Measurements from ENCODE around the gene LIN7A.
"Not testable (repeated sequence)": the region's sequence is repeated elsewhere in the genome, so short reads cannot be mapped to it uniquely, and the experiment has no call there.

The LIN7A gene

GRCh38 chr12:80895240-80895639, 42.5 kb downstream of the LIN7A start:
- no peak for TF ChIP-seq CTCF (IDR thresholded peaks at IDR 0.05; ENCODE audit: low read depth, low read length, missing control alignments)
- DNase-seq: no peak
- in situ Hi-C loops (cut with HindIII; ENCODE audit: low pct_ligation_motif_present, low sequenced_read_pairs): no loop called here
- H3K27me3 ChIP-seq (replicated peaks): no peaks in the 10 kb centered on the region
- no peaks in the 10 kb centered on the region for H3K36me3 ChIP-seq (replicated peaks)
- H3K4me3 ChIP-seq (ENCODE audit: low read depth, low read length): no peak overlapping the region
- H3K27ac ChIP-seq: no peak overlapping the region

- Histone ChIP-seq H3K4me3 (ENCODE audit: low read depth, low read length) (no peak overlapping the region), H3K36me3 (replicated peaks) (no peaks in the 10 kb centered on the region), H3K27ac (no peak overlapping the region), H3K27me3 (replicated peaks) (no peaks in the 10 kb centered on the region)
- in situ Hi-C loops (cut with HindIII; ENCODE audit: low pct_ligation_motif_present, low sequenced_read_pairs): no loop called here
- TF ChIP-seq CTCF (IDR thresholded peaks at IDR 0.05; ENCODE audit: low read depth, low read length, missing control alignments): no peak
- DNase-seq: no peak
Measured at GRCh38 chr12:80894179-80894578, 43.6 kb downstream of the LIN7A start.

GRCh38 chr12:80892597-80893445, 44.9 kb downstream of the LIN7A start:
- in situ Hi-C loops (cut with HindIII; ENCODE audit: low pct_ligation_motif_present, low sequenced_read_pairs): no loop called here
- no peak for DNase-seq

GRCh38 chr12:80884651-80885050, 53.1 kb downstream of the LIN7A start:
- in situ Hi-C loops (cut with HindIII; ENCODE audit: low pct_ligation_motif_present, low sequenced_read_pairs): no loop called here
- Histone ChIP-seq H3K36me3 (replicated peaks) (no peaks in the 10 kb centered on the region), H3K27ac (no peak overlapping the region), H3K4me3 (ENCODE audit: low read depth, low read length) (no peak overlapping the region), H3K27me3 (replicated peaks) (no peaks in the 10 kb centered on the region)
- no peak for TF ChIP-seq CTCF (IDR thresholded peaks at IDR 0.05; ENCODE audit: low read depth, low read length, missing control alignments)
- no peak for DNase-seq

More at GRCh38 chr12:80892597-80893445, 44.9 kb downstream of the LIN7A start:
- no peak overlapping the region for H3K27ac ChIP-seq
- no peak for TF ChIP-seq CTCF (IDR thresholded peaks at IDR 0.05; ENCODE audit: low read depth, low read length, missing control alignments)
- no peaks in the 10 kb centered on the region for H3K36me3 ChIP-seq (replicated peaks)
- H3K4me3 ChIP-seq (ENCODE audit: low read depth, low read length): no peak overlapping the region
- no peaks in the 10 kb centered on the region for H3K27me3 ChIP-seq (replicated peaks)

GRCh38 chr12:80881106-80881505, 56.6 kb downstream of the LIN7A start:
- TF ChIP-seq CTCF (IDR thresholded peaks at IDR 0.05; ENCODE audit: low read depth, low read length, missing control alignments): no peak
- Histone ChIP-seq H3K27me3 (replicated peaks) (no peaks in the 10 kb centered on the region), H3K36me3 (replicated peaks) (no peaks in the 10 kb centered on the region), H3K27ac (no peak overlapping the region), H3K4me3 (ENCODE audit: low read depth, low read length) (no peak overlapping the region)
- DNase-seq: no peak
- in situ Hi-C loops (cut with HindIII; ENCODE audit: low pct_ligation_motif_present, low sequenced_read_pairs): no loop called here

- not testable (repeated sequence) for H3K27me3 ChIP-seq (replicated peaks); H3K4me3 ChIP-seq (ENCODE audit: low read depth, low read length)
Measured at GRCh38 chr12:80878452-80878851, 59.3 kb downstream of the LIN7A start.

More at GRCh38 chr12:80878452-80878851, 59.3 kb downstream of the LIN7A start:
- in situ Hi-C loops (cut with HindIII; ENCODE audit: low pct_ligation_motif_present, low sequenced_read_pairs); H3K27ac ChIP-seq; DNase-seq; H3K36me3 ChIP-seq (replicated peaks): not testable (repeated sequence)

Data from brain microvascular endothelial cell (primary cell).